ENCODE data around the gene BUB1B. TPM values are rescaled to one million over a fixed set of nuclear protein-coding genes. Genes with fewer than 3 reads are reported as not detected.

Gene BUB1B
- total RNA-seq, 1 experiment from 2014 or later: 192 TPM

GRCh38 chr15:40257656-40258450, 97.0 kb downstream of the BUB1B start (continued):
- TF ChIP-seq HMGXB4 (CRISPR knock-in tag; IDR thresholded peaks at IDR 0.05) (no peak), CREM (CRISPR knock-in tag; IDR thresholded peaks at IDR 0.05) (no peak), GTF2I (CRISPR knock-in tag; conservative IDR thresholded peaks at IDR 0.05) (no peak), PREB (CRISPR knock-in tag; IDR thresholded peaks at IDR 0.05; ENCODE audit: borderline replicate concordance) (no peak), FOXP1 (CRISPR knock-in tag; IDR thresholded peaks at IDR 0.05; ENCODE audit: borderline replicate concordance) (no peak), JAZF1 (CRISPR knock-in tag; IDR thresholded peaks at IDR 0.05) (no peak), GRHL2 (CRISPR knock-in tag; IDR thresholded peaks at IDR 0.05; ENCODE audit: insufficient replicate concordance, severe bottlenecking) (no peak)

GRCh38 chr15:40258544-40258943, 97.7 kb downstream of the BUB1B start:
- Mint-ChIP-seq H3K4me1 (peaks cover 22% of the 10 kb centered on the region), H3K36me3 (no peaks in the 10 kb centered on the region), H3K27me3 (ENCODE audit: low read depth) (peaks cover 8% of the 10 kb centered on the region), H3K27ac (peak overlapping the region; percentile 63; the same call in 1 of the 2 replicates), H3K9me3 (no peaks in the 10 kb centered on the region), H3K4me3 (no peak overlapping the region)
- ChIA-PET CTCF (interaction anchor here (0.7 to 15.1 kb wide), 22 partner anchors 12 to 229 kb away, joined by 3 to 224 read pairs (median 6); partner anchors contain the start of genes INAFM2, PAK6 and PLCB2), POLR2A (interaction anchor here (0.7 to 1.6 kb wide), 3 partner anchors 16 to 211 kb away, joined by 4 to 9 read pairs (median 4); partner anchors contain the start of gene PAK6)
- DNase-seq (ENCODE audit: low spot score) (peak; percentile 71), ATAC-seq (peak; percentile 81)
- TF ChIP-seq TP53 (CRISPR knock-in tag; IDR thresholded peaks at IDR 0.05) (no peak), CTCF (IDR thresholded peaks at IDR 0.05) (no peak), FOXK1 (CRISPR knock-in tag; IDR thresholded peaks at IDR 0.05) (no peak), CDX4 (CRISPR knock-in tag; IDR thresholded peaks at IDR 0.05; ENCODE audit: borderline replicate concordance) (no peak), TEAD4 (CRISPR knock-in tag; IDR thresholded peaks at IDR 0.05) (no peak), OVOL2 (CRISPR knock-in tag; IDR thresholded peaks at IDR 0.05; ENCODE audit: borderline replicate concordance) (no peak), ZNF396 (CRISPR knock-in tag; IDR thresholded peaks at IDR 0.05; ENCODE audit: borderline replicate concordance) (no peak), SP1 (CRISPR knock-in tag; conservative IDR thresholded peaks at IDR 0.05) (no peak), SMAD4 (CRISPR knock-in tag; IDR thresholded peaks at IDR 0.05) (no peak), JUN (CRISPR knock-in tag; IDR thresholded peaks at IDR 0.05) (no peak), MAX (CRISPR knock-in tag; IDR thresholded peaks at IDR 0.05) (no peak)

All from WTC11 (cell line).